Measurements from ENCODE around the gene APOO. TPM values are rescaled to one million over a fixed set of nuclear protein-coding genes. Genes with fewer than 3 reads are reported as not detected.

The APOO gene
- total and polyA plus RNA-seq, 2 experiments from 2014 or later = 32.8 to 72.4 TPM

- Histone ChIP-seq H3K9me2 (ENCODE audit: insufficient read depth) (no peaks in the 10 kb centered on the region), H3K4me2 (no peak overlapping the region), H3K36me3 (ENCODE audit: insufficient read depth) (no peaks in the 10 kb centered on the region), H3K27ac (ENCODE audit: low read depth) (no peak overlapping the region), H4K20me1 (replicated peaks; ENCODE audit: insufficient read depth) (no peaks in the 10 kb centered on the region), H3K79me2 (replicated peaks; ENCODE audit: insufficient read depth) (no peaks in the 10 kb centered on the region), H3K4me1 (ENCODE audit: insufficient read depth) (no peaks in the 10 kb centered on the region; the same call in 1 of the 2 replicates), H2AFZ (no peak overlapping the region), H3F3A (replicated peaks; ENCODE audit: low read depth) (no peaks in the 10 kb centered on the region), H3K27me3 (ENCODE audit: insufficient read depth) (no peaks in the 10 kb centered on the region), H3K4me3 (no peak overlapping the region)
- Mint-ChIP-seq H3K4me1 (no peaks in the 10 kb centered on the region), H3K27me3 (ENCODE audit: insufficient read depth, low read depth, poor library complexity) (no peaks in the 10 kb centered on the region), H3K4me3 (no peak overlapping the region), H3K36me3 (ENCODE audit: low read depth) (no peaks in the 10 kb centered on the region), H3K27ac (no peak overlapping the region), H3K9me3 (no peaks in the 10 kb centered on the region)
- DNase-seq (ENCODE audit: low spot score) (no peak), ATAC-seq (no peak)
- TF ChIP-seq POLR2AphosphoS5 (IDR thresholded peaks at IDR 0.05; ENCODE audit: low read depth) = no peak
- no peak for TF ChIP-seq NANOG (IDR thresholded peaks at IDR 0.05; ENCODE audit: borderline replicate concordance)
- TF ChIP-seq ZNF462 (CRISPR knock-in tag; IDR thresholded peaks at IDR 0.05) = no peak
- TF ChIP-seq, protein P1, sequence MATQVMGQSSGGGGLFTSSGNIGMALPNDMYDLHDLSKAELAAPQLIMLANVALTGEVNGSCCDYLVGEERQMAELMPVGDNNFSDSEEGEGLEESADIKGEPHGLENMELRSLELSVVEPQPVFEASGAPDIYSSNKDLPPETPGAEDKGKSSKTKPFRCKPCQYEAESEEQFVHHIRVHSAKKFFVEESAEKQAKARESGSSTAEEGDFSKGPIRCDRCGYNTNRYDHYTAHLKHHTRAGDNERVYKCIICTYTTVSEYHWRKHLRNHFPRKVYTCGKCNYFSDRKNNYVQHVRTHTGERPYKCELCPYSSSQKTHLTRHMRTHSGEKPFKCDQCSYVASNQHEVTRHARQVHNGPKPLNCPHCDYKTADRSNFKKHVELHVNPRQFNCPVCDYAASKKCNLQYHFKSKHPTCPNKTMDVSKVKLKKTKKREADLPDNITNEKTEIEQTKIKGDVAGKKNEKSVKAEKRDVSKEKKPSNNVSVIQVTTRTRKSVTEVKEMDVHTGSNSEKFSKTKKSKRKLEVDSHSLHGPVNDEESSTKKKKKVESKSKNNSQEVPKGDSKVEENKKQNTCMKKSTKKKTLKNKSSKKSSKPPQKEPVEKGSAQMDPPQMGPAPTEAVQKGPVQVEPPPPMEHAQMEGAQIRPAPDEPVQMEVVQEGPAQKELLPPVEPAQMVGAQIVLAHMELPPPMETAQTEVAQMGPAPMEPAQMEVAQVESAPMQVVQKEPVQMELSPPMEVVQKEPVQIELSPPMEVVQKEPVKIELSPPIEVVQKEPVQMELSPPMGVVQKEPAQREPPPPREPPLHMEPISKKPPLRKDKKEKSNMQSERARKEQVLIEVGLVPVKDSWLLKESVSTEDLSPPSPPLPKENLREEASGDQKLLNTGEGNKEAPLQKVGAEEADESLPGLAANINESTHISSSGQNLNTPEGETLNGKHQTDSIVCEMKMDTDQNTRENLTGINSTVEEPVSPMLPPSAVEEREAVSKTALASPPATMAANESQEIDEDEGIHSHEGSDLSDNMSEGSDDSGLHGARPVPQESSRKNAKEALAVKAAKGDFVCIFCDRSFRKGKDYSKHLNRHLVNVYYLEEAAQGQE (IDR thresholded peaks at IDR 0.05; ENCODE audit: unreplicated experiment) = no peak
- TF ChIP-seq JUNB (IDR thresholded peaks at IDR 0.05; ENCODE audit: unreplicated experiment) = no peak
- no peak for TF ChIP-seq ETS1 (IDR thresholded peaks at IDR 0.05)
- TF ChIP-seq CREB1 (CRISPR knock-in tag; IDR thresholded peaks at IDR 0.05; ENCODE audit: low read depth) = no peak
- no peak for TF ChIP-seq STAT1 (IDR thresholded peaks at IDR 0.05; ENCODE audit: unreplicated experiment)
- no peak for TF ChIP-seq EZH2phosphoT487 (IDR thresholded peaks at IDR 0.05; ENCODE audit: unreplicated experiment)
- TF ChIP-seq ZNF114 (CRISPR knock-in tag; IDR thresholded peaks at IDR 0.05) = no peak
- no peak for TF ChIP-seq ZNF331 (CRISPR knock-in tag; IDR thresholded peaks at IDR 0.05; ENCODE audit: low read depth)
- no peak for TF ChIP-seq EZH2 (IDR thresholded peaks at IDR 0.05; ENCODE audit: low read depth, unreplicated experiment)
Observed at GRCh38 chrX:23930894-23931604, 23.3 kb upstream of the APOO start.
